Activated naive CD4-positive, alpha-beta T cell treated with anti-CD3 and anti-CD28 coated beads for 36 hours (primary cell): ENCODE results near the gene PPP1R1A. TPM values are rescaled to one million over a fixed set of nuclear protein-coding genes. Genes with fewer than 3 reads are reported as not detected.
A peak's percentile ranks its signal among the peaks of the same experiment; 100 is the strongest.

Experiments used
- CTCF ChIA-PET: fragments of 350-600 bp; sonication (Branson Sonifier 250); formaldehyde crosslinking; loops from one replicate; lab custom pipeline; 2021; ENCODE audit warnings: antibody characterized with exemption; lab: Charles Lee
- DNase-seq: peaks from one replicate; pipeline ENCODE4 v3.0.0-alpha.2; 2020
- H3K27ac Mint-ChIP-seq: one replicate; pipeline ENCODE4 v1.8.0; 2021; ENCODE audit warnings: mild to moderate bottlenecking, mixed read lengths
- H3K27me3 Mint-ChIP-seq: one replicate; pipeline ENCODE4 v1.8.0; 2021; ENCODE audit warnings: low read depth, mixed read lengths
- H3K36me3 Mint-ChIP-seq: one replicate; pipeline ENCODE4 v1.8.0; 2021; ENCODE audit warnings: low read depth, mixed read lengths
- H3K4me1 Mint-ChIP-seq: one replicate; pipeline ENCODE4 v1.8.0; 2021; ENCODE audit warnings: low read depth, mixed read lengths
- H3K4me3 Mint-ChIP-seq: one replicate; pipeline ENCODE4 v1.8.0; 2021; ENCODE audit warnings: mild to moderate bottlenecking, moderate library complexity, mixed read lengths
- H3K9me3 Mint-ChIP-seq: one replicate; pipeline ENCODE4 v1.8.0; 2021; ENCODE audit warnings: mixed read lengths
- intact Hi-C: fragments of 100-400 bp; cut with micrococcal nuclease; formaldehyde crosslinking; loops from one replicate; pipeline ENCODE4 v1.15.1; 2023
- total RNA-seq, 2 experiments: library from RNA; stranded (reverse); gene quantifications; one replicate each; pipeline ENCODE4 v1.2.3, GENCODE V29; 2021

PPP1R1A gene
- total RNA-seq, 2 experiments from 2014 or later = not detected

DNA sequence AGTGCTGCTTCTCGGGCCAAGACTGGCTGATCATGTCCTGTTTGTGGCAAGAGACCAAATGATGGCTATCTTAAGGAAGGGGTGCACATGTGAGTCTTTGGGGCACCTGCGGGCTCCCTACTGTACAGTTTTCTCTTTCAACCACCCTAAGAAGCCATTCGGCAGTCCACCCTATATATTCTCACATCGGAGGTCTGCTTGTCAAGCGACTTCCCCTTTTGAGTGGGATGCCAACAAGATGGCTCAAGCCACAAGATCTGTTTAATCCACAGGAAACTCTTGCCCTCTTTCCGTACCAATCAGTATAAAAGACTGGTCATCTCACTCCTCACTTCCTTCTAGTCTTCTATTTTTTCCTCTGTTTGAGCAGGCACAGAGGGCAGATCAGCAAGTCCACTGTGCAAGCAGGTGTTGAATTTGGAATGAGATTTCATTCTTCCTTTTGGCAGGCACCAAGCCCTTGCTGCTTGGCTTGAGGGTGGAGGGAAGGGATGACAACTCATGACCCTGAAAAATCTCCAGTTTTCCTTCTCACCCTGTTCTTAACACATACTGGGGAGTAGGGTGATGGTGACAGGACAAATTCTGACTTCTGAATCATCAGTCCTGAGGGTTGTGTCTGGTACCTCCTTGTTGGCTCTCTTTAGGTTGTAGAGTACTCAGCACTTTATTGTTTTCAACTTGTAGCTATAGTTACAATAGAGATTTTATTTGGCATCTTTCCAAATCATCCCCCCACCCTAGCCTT is 28.6 kb upstream of the PPP1R1A start:
- intact Hi-C loops = no loop called here
- H3K27ac Mint-ChIP-seq = no peak overlapping the region
- H3K9me3 Mint-ChIP-seq = no peaks in the 10 kb centered on the region
- DNase-seq = no peak
- no peak overlapping the region for H3K4me3 Mint-ChIP-seq
- H3K4me1 Mint-ChIP-seq = peaks cover 2% of the 10 kb centered on the region
- peaks cover 15% of the 10 kb centered on the region for H3K27me3 Mint-ChIP-seq
- CTCF ChIA-PET = interaction anchor here (0.9 kb wide), 2 partner anchors 17 to 37 kb away, joined by 3 to 4 read pairs; no protein-coding TSS in a partner anchor
- no peaks in the 10 kb centered on the region for H3K36me3 Mint-ChIP-seq

- Mint-ChIP-seq H3K27ac (no peak overlapping the region), H3K9me3 (no peaks in the 10 kb centered on the region), H3K36me3 (no peaks in the 10 kb centered on the region), H3K27me3 (peaks cover 6% of the 10 kb centered on the region), H3K4me3 (no peak overlapping the region), H3K4me1 (peaks cover 2% of the 10 kb centered on the region)
- DNase-seq = no peak
- intact Hi-C loops = no loop called here
- CTCF ChIA-PET = interaction anchor here (1.0 kb wide), 1 partner anchor 16 kb away, joined by 3 read pairs; no protein-coding TSS in a partner anchor
These were observed 23.8 kb upstream of the PPP1R1A start for GRCh38 chr12:54612225-54612750.

DNA sequence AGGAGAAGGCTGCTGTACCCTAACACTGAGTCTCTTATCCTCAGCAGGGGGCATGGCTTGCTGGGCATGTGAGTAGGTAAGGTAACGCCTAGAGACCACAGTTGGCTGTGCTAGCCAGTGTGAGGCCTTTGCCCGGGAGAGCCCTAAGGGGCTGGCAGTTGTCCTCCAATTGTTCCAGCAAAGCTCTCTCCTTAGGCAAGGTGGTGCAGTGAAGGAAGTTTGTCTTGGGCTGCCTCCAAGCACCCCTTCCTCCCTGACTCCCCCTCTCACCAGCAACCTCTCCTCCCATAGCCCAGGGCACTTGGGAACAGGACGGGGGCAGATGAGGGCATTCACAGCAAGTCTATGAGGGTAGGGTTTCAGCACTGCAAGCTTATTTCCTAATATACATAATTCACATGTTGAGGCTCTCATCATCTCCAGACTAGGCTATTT is 23.3 kb upstream of the PPP1R1A start:
- no peaks in the 10 kb centered on the region for H3K4me1 Mint-ChIP-seq
- DNase-seq = no peak
- H3K4me3 Mint-ChIP-seq = no peak overlapping the region
- CTCF ChIA-PET = interaction anchor here (1.0 kb wide), 1 partner anchor 16 kb away, joined by 3 read pairs; no protein-coding TSS in a partner anchor
- intact Hi-C loops = no loop called here
- peaks cover 3% of the 10 kb centered on the region for H3K27me3 Mint-ChIP-seq
- no peaks in the 10 kb centered on the region for H3K36me3 Mint-ChIP-seq
- H3K27ac Mint-ChIP-seq = no peak overlapping the region
- H3K9me3 Mint-ChIP-seq = no peaks in the 10 kb centered on the region

GRCh38 chr12:54608769-54609168 is 20.3 kb upstream of the PPP1R1A start:
- Mint-ChIP-seq H3K36me3 (no peaks in the 10 kb centered on the region), H3K4me3 (no peak overlapping the region), H3K27me3 (no peaks in the 10 kb centered on the region), H3K4me1 (no peaks in the 10 kb centered on the region), H3K27ac (no peak overlapping the region), H3K9me3 (no peaks in the 10 kb centered on the region)
- no peak for DNase-seq
- CTCF ChIA-PET = interaction anchor here (3.0 kb wide), 1 partner anchor 29 kb away, joined by 12 read pairs; no protein-coding TSS in a partner anchor
- intact Hi-C loops = loop anchor here (10.0 kb wide), 1 partner anchor 346 kb away; no protein-coding TSS in a partner anchor

GRCh38 chr12:54608156-54608555 is 19.7 kb upstream of the PPP1R1A start:
- no peak for DNase-seq
- Mint-ChIP-seq H3K4me3 (no peak overlapping the region), H3K9me3 (no peaks in the 10 kb centered on the region), H3K4me1 (peaks cover 2% of the 10 kb centered on the region), H3K36me3 (no peaks in the 10 kb centered on the region), H3K27me3 (no peaks in the 10 kb centered on the region), H3K27ac (no peak overlapping the region)
- CTCF ChIA-PET = interaction anchor here (3.0 kb wide), 1 partner anchor 29 kb away, joined by 12 read pairs; no protein-coding TSS in a partner anchor
- intact Hi-C loops = loop anchor here (10.0 kb wide), 1 partner anchor 347 kb away; no protein-coding TSS in a partner anchor

- Mint-ChIP-seq H3K27me3 (no peaks in the 10 kb centered on the region), H3K36me3 (no peaks in the 10 kb centered on the region), H3K4me1 (peaks cover 2% of the 10 kb centered on the region), H3K27ac (no peak overlapping the region), H3K9me3 (no peaks in the 10 kb centered on the region), H3K4me3 (no peak overlapping the region)
- no peak for DNase-seq
- intact Hi-C loops = loop anchor here (10.0 kb wide), 1 partner anchor 348 kb away; no protein-coding TSS in a partner anchor
- CTCF ChIA-PET = interaction anchor here (0.9 to 3.0 kb wide), 4 partner anchors 9 to 46 kb away, joined by 3 to 12 read pairs (median 3); no protein-coding TSS in a partner anchor
These were observed 18.1 kb upstream of the PPP1R1A start for GRCh38 chr12:54606556-54606955.

DNA sequence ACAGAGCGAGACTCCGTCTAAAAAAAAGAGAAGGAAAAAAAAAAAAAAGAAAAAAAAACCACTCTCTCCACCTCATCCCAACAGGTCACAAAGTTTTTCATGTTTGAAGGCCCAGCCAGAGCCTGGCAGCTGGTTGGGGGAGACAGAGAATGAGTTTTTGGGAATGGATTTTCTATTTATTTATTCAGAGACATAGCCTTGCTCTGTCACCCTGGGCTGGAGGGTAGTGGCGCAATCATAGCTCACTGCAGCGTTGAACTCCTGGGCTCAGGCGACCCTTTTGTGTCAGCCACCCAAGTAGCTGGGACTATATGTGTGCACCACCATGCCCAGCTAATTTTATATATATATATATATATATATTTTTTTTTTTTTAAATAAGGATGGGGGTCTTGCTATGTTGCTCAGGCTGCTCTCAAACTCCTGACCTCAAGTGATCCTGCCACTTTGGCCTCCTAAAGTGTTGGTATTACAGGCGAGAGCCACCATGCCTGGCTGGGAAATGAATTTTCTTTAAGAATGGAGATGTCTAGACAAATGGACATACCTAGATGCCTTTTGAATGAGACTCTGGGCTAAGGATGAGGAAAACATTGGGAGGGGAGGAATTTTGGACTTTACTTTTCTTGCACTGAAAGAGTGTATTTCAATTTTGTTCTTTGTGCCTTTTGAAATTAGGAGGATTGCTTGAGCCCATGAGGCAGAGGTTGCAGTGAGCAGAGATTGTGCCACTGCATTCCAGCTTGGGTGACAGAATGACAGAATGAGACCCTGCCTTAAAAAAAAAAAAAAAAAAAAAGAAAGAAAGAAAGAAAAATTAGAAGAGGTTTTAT is 16.9 kb upstream of the PPP1R1A start:
- Mint-ChIP-seq H3K36me3 (no peaks in the 10 kb centered on the region), H3K27me3 (no peaks in the 10 kb centered on the region), H3K4me1 (peaks cover 2% of the 10 kb centered on the region), H3K27ac (no peak overlapping the region), H3K9me3 (no peaks in the 10 kb centered on the region), H3K4me3 (no peak overlapping the region)
- CTCF ChIA-PET = interaction anchor here (0.6 to 10.8 kb wide), 5 partner anchors 17 to 88 kb away, joined by 3 to 96 read pairs (median 3); no protein-coding TSS in a partner anchor
- DNase-seq = no peak
- intact Hi-C loops = loop anchor here (10.0 kb wide), 1 partner anchor 349 kb away; no protein-coding TSS in a partner anchor

GRCh38 chr12:54604436-54604835 is 16.0 kb upstream of the PPP1R1A start:
- Mint-ChIP-seq H3K4me3 (no peak overlapping the region), H3K9me3 (no peaks in the 10 kb centered on the region), H3K4me1 (peaks cover 2% of the 10 kb centered on the region), H3K27me3 (no peaks in the 10 kb centered on the region), H3K36me3 (no peaks in the 10 kb centered on the region), H3K27ac (no peak overlapping the region)
- CTCF ChIA-PET = interaction anchor here (1.2 to 10.8 kb wide), 3 partner anchors 25 to 98 kb away, joined by 4 to 96 read pairs (median 5); no protein-coding TSS in a partner anchor
- intact Hi-C loops = loop anchor here (10.0 kb wide), 1 partner anchor 350 kb away; no protein-coding TSS in a partner anchor
- no peak for DNase-seq

DNA sequence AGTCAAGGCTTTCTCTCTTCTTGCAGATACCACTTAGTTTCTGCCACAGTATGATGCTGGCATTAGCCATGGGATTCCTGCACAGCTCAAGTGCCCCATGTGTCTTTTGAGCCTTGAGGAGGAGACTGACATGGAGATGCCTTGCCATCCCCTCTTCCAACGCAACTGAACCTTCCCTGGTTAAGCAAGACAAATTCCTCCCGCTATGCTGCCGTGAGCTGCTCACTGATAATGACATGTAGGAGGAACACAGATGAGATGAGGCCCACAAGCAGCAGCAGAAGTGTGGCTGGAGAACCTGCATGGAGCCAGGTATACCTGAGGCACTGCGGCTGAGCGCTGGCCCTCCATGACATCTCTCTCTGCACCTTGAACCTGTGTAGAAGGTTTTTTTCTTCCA is 15.4 kb upstream of the PPP1R1A start:
- intact Hi-C loops = loop anchor here (1.0 to 10.0 kb wide), 4 partner anchors 43 to 469 kb away; no protein-coding TSS in a partner anchor
- H3K4me3 Mint-ChIP-seq = no peak overlapping the region
- peaks cover 2% of the 10 kb centered on the region for H3K4me1 Mint-ChIP-seq

GRCh38 chr12:54603173-54603814 is 14.8 kb upstream of the PPP1R1A start:
- H3K4me3 Mint-ChIP-seq = no peak overlapping the region
- H3K27me3 Mint-ChIP-seq = no peaks in the 10 kb centered on the region
- no peaks in the 10 kb centered on the region for H3K9me3 Mint-ChIP-seq
- intact Hi-C loops = loop anchor here (1.0 to 10.0 kb wide), 4 partner anchors 42 to 470 kb away; no protein-coding TSS in a partner anchor
- H3K36me3 Mint-ChIP-seq = no peaks in the 10 kb centered on the region
- CTCF ChIA-PET = interaction anchor here (0.5 to 10.8 kb wide), 4 partner anchors 24 to 540 kb away, joined by 3 to 96 read pairs (median 5); no protein-coding TSS in a partner anchor
- peaks cover 2% of the 10 kb centered on the region for H3K4me1 Mint-ChIP-seq
- peak; percentile 87 for DNase-seq
- no peak overlapping the region for H3K27ac Mint-ChIP-seq

More for the DNA sequence above, 15.4 kb upstream of the PPP1R1A start:
- CTCF ChIA-PET = interaction anchor here (0.5 to 10.8 kb wide), 4 partner anchors 24 to 539 kb away, joined by 3 to 96 read pairs (median 5); no protein-coding TSS in a partner anchor
- Mint-ChIP-seq H3K27me3 (no peaks in the 10 kb centered on the region), H3K9me3 (no peaks in the 10 kb centered on the region), H3K36me3 (no peaks in the 10 kb centered on the region), H3K27ac (no peak overlapping the region)
- DNase-seq = no peak

DNA sequence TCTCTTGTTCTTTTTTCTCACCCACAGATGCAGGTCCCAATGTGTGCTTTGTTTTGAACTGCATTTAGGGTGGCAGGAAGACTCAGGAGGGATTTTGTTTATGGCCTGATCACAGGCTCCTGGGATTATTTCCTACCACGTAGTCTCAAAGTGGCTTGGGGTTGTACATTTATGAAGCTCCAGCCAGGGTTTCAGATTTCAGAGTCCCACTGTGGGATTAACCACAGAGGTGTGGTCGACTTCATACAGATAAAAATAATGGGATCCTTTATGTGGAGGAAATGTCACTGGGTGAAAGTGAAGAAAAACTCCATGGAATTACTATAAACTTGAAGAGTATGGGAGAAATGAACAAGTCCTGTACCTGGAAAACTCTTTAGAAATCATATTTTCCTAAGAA is 14.2 kb upstream of the PPP1R1A start:
- intact Hi-C loops = loop anchor here (1.0 to 10.0 kb wide), 4 partner anchors 41 to 470 kb away; no protein-coding TSS in a partner anchor
- Mint-ChIP-seq H3K9me3 (no peaks in the 10 kb centered on the region), H3K4me3 (no peak overlapping the region), H3K4me1 (peaks cover 2% of the 10 kb centered on the region), H3K27ac (no peak overlapping the region), H3K27me3 (no peaks in the 10 kb centered on the region), H3K36me3 (no peaks in the 10 kb centered on the region)
- CTCF ChIA-PET = interaction anchor here (1.4 to 10.8 kb wide), 3 partner anchors 10 to 56 kb away, joined by 5 to 96 read pairs (median 11); no protein-coding TSS in a partner anchor
- no peak for DNase-seq
